ENCODE results near the gene TADA2A.

DNA sequence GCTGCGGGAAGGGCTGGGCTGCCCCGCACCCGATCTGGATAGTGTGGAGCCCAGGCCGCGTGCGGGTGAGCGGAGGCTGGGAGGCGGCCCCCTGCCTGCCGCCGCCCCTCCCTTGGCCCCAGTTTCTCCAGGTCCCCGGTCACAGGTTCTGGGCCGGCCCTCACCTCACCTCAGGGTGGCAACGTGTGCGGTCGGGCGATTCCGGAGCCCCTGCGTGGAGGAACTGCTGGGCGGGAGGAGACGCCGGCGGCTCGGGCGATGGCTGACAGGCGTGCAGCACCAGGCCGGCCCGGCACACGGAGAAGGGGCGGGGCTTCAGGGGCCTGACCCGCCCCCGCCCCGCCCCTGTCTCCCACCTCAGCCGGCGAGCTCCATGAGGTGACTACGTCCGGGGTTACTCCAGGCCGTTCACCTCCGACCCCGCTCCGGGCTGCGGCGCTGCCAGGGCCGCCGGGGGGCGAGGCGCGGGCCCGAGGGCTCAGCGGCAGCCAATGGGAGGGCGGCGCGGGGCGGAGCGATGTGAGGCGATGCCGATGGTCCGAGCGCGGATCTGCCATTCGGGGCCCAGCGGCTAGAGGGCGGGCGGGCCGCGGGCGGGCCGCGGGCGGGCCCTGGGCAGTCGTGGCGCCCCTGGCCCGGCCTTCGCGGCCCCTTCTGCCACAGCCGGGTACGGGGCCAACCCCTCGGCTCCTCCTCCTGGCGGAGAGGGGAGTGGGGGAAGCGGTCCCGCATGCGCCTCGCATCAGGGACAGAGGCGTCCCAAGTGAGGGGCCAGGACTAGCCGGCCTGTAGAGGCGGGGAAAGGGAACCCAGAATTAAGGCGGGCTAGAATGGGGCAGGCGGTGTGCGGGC, 47.6 kb upstream of the TADA2A start:
- TF ChIP-seq CTCF (IDR thresholded peaks at IDR 0.05) = peak; percentile 33 to 55 (median 46)
- TF ChIP-seq POLR2A (IDR thresholded peaks at IDR 0.05; ENCODE audit: low read depth) = peak; percentile 23
- TF ChIP-seq POLR2AphosphoS5 (IDR thresholded peaks at IDR 0.05) = peak; percentile 60 to 68

All from esophagus muscularis mucosa (tissue), 3 donors.